Endothelial cell of umbilical vein (primary cell): ENCODE data around the gene DHCR7.

ENCODE experiments used
- CTCF ChIP-seq, 2 donors: IDR thresholded peaks; 1 replicate in 1 of 2; 2 replicates in 1 of 2; pipeline ENCODE4 v1.5.1; 2011; ENCODE audit warnings: low read length in 2 of 2, mild to moderate bottlenecking in 2 of 2, moderate library complexity in 2 of 2, control low read depth in 1 of 2, inconsistent platforms in 1 of 2, low read depth in 1 of 2; ENCODE audit not compliant: insufficient read depth in 1 of 2; ENCODE audit errors: extremely low read depth in 1 of 2
- EZH2 ChIP-seq: IDR thresholded peaks from 2 replicates; pipeline ENCODE4 v1.6.1; 2012; ENCODE audit warnings: borderline replicate concordance, low read depth, mild to moderate bottlenecking, moderate library complexity, low read length, inconsistent platforms; ENCODE audit not compliant: severe bottlenecking
- FOS ChIP-seq: IDR thresholded peaks from 2 replicates; pipeline ENCODE4 v1.6.1; 2011; ENCODE audit warnings: mild to moderate bottlenecking, low read length, moderate library complexity, borderline replicate concordance; ENCODE audit not compliant: insufficient read depth
- JUN ChIP-seq: IDR thresholded peaks from 2 replicates; pipeline ENCODE4 v1.6.1; 2011; ENCODE audit warnings: borderline replicate concordance, low read depth; ENCODE audit not compliant: insufficient read length, insufficient read depth
- MAX ChIP-seq: IDR thresholded peaks from 2 replicates; pipeline ENCODE4 v1.6.1; 2011; ENCODE audit not compliant: insufficient read depth, insufficient read length
- MYC ChIP-seq: IDR thresholded peaks from one replicate; pipeline ENCODE4 v1.6.1; 2011; ENCODE audit warnings: mild to moderate bottlenecking, low read depth, low read length
- POLR2A ChIP-seq: IDR thresholded peaks from 2 replicates; pipeline ENCODE4 v1.6.1; 2012; ENCODE audit warnings: low read depth, mild to moderate bottlenecking, control low read depth, low read length
- POLR2AphosphoS5 ChIP-seq: IDR thresholded peaks from 2 replicates; pipeline ENCODE4 v1.6.1; 2012; ENCODE audit warnings: low read depth, mild to moderate bottlenecking, control low read depth, low read length, moderate library complexity; ENCODE audit not compliant: insufficient read depth

- TF ChIP-seq JUN (no peak), POLR2A (no peak), MYC (no peak), CTCF (IDR thresholded peaks at IDR 0.05; ENCODE audit: extremely low read depth in 1 of 2, insufficient read depth in 1 of 2, low read depth in 1 of 2, low read length in 2 of 2) (no peak), EZH2 (no peak), POLR2AphosphoS5 (no peak), MAX (no peak), FOS (no peak)
These were observed 44.0 kb downstream of the DHCR7 start for GRCh38 chr11:71404209-71404608.
